ENCODE results near the gene MINDY4. TPM values are rescaled to one million over a fixed set of nuclear protein-coding genes. Genes with fewer than 3 reads are reported as not detected.

The MINDY4 gene
- total RNA-seq, 2 donors from 2014 or later = 3.2 to 3.8 TPM

Other genes starting within 250 kb of the MINDY4 start
- gene GARS1, start 176.5 kb upstream of the MINDY4 start, total RNA-seq = 100 to 1,000 TPM in 1 of 2 donors, 10 to 100 TPM in 1; 57.8 to 104 TPM
- gene CRHR2, start 89.0 kb upstream of the MINDY4 start, total RNA-seq = under 1 TPM in 1 of 2 donors, not detected in 1; 0.09 TPM
- 1 to 10 TPM; 3.5 to 6.4 TPM for gene INMT, start 19.3 kb upstream of the MINDY4 start, total RNA-seq
- gene AQP1, start 140.4 kb downstream of the MINDY4 start, total RNA-seq = 10 to 100 TPM; 27.6 to 45.5 TPM
- not detected for gene GHRHR, start 192.5 kb downstream of the MINDY4 start, total RNA-seq

Data from left colon (tissue), 2 donors.